Neuron (in vitro differentiated cells): ENCODE measurements around the gene VWC2L.

Source experiments
- H2AFZ ChIP-seq: one replicate; pipeline ENCODE4 v1.6.1; 2013; ENCODE audit warnings: low read depth, mild to moderate bottlenecking, inconsistent platforms, low read length, moderate library complexity
- H3K27me3 ChIP-seq: one replicate; pipeline ENCODE4 v1.6.1; 2013; ENCODE audit warnings: low read length; ENCODE audit not compliant: insufficient read depth
- H3K36me3 ChIP-seq: one replicate; pipeline ENCODE4 v1.6.1; 2013; ENCODE audit warnings: low read length; ENCODE audit not compliant: insufficient read depth
- H3K4me1 ChIP-seq: one replicate; pipeline ENCODE4 v1.6.1; 2013; ENCODE audit warnings: low read length; ENCODE audit not compliant: insufficient read depth
- H3K4me3 ChIP-seq: 2 replicates; pipeline ENCODE4 v1.5.1; 2013; ENCODE audit warnings: mild to moderate bottlenecking, low read length, moderate library complexity
- H3K9me3 ChIP-seq: one replicate; pipeline ENCODE4 v1.6.1; 2013; ENCODE audit warnings: low read length

VWC2L gene

DNA sequence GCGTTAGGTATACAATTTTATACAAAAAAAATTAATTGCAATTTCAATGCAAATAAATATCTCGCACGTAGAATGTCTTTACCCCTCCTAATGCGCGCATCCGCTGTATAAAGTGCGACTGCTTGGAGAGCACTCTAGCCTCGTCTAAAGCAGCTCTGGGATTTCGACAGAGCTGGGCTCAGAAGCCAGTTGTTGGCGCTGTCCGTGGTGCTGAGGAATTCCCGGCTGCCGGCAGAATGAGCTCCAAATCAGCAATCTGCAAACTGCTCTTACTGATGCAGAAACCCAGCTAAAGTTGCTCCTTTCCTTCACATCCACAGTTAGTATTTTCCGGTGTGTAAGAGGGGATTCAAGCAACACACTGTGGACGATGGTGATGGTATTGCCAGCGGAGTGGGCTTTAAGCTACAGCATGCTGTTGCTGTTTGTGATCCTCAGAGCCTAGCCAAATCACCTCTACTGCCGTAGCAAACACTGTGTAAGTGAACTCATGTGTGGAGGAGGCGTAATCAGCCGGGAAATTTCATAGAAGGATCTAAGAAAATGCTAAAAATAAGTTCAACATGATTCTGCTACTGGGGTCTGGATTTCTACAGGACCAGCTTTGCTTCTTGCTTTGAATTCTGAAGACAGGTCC lies at the start of gene VWC2L:
VWC2L (plus strand) TSS at position 137 of the 637 bp plus-strand sequence. CDS start 3,140 bp downstream, outside the sequence.
- H3K4me3 ChIP-seq: peak within 1 kb of the TSS; percentile 16
- no peak within 1 kb of the TSS for H2AFZ ChIP-seq
- H3K4me1 ChIP-seq: peaks cover 12% of the 10 kb centered on the region
- H3K9me3 ChIP-seq: no peaks in the 10 kb centered on the region
- no peaks in the 10 kb centered on the region for H3K27me3 ChIP-seq
- no peaks in the 10 kb centered on the region for H3K36me3 ChIP-seq

DNA sequence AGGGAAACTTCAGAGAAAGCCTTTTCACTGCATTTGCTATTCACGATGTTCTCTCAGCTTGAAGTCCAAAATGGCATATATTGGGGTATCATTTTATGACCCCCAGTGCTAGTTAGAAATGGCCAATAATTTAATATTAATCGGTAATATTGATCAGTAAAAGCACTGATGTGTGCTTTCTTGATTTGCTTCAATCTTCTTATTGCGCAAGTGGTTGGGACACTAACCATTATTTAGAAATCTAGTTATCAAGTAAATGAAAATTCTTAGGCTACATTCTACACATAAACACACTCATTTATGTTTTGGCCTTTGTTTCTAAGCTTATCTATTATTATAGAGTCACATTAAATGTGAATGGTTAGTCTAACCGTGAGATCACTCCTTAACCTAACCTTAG lies 49.7 kb upstream of the VWC2L start:
- H3K36me3 ChIP-seq: no peaks in the 10 kb centered on the region
- no peak overlapping the region for H2AFZ ChIP-seq
- H3K4me1 ChIP-seq: no peaks in the 10 kb centered on the region
- H3K9me3 ChIP-seq: peaks cover 3% of the 10 kb centered on the region
- H3K4me3 ChIP-seq: no peak overlapping the region
- H3K27me3 ChIP-seq: no peaks in the 10 kb centered on the region

DNA sequence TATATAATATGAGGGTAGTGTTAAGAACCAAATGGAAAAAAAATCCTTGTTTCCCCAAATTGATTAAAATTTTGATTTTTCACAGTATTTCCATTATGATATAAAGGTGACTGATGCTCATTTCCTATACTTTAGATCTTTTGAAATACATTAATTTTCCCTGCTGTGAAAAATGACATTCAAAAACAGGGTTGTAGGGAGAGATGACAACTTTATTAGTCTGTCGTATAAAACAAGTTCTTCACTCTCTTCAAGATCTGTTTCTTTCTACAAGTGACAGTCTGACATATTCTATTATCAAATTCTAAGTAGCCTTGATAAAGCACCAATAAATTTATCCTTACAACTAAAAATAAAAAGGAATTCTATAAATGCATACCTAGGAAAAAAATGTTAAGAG lies 45.3 kb upstream of the VWC2L start:
- Histone ChIP-seq H3K36me3 (no peaks in the 10 kb centered on the region), H3K4me1 (no peaks in the 10 kb centered on the region), H3K27me3 (no peaks in the 10 kb centered on the region), H2AFZ (no peak overlapping the region), H3K9me3 (no peaks in the 10 kb centered on the region), H3K4me3 (no peak overlapping the region)

DNA sequence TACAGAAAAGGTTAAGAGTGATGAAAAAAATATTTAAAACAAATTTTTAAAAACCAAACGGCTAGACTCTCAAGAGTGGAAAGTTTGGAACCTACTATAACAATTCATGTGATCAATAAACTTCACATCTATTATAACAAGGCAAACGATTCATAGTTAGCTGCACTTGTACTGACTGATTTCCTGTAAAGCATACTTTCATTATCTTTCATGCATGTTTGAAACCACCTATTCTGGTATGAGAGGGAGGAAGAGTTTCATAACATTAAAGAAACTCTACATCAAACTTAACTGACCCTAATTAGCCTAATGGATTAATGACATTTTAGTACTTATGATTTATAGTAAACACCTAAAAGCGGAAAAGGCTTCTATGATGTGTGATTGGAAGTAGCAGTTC lies 43.7 kb upstream of the VWC2L start:
- Histone ChIP-seq H3K9me3 (no peaks in the 10 kb centered on the region), H3K4me1 (no peaks in the 10 kb centered on the region), H3K36me3 (no peaks in the 10 kb centered on the region), H3K4me3 (no peak overlapping the region), H2AFZ (no peak overlapping the region), H3K27me3 (no peaks in the 10 kb centered on the region)

DNA sequence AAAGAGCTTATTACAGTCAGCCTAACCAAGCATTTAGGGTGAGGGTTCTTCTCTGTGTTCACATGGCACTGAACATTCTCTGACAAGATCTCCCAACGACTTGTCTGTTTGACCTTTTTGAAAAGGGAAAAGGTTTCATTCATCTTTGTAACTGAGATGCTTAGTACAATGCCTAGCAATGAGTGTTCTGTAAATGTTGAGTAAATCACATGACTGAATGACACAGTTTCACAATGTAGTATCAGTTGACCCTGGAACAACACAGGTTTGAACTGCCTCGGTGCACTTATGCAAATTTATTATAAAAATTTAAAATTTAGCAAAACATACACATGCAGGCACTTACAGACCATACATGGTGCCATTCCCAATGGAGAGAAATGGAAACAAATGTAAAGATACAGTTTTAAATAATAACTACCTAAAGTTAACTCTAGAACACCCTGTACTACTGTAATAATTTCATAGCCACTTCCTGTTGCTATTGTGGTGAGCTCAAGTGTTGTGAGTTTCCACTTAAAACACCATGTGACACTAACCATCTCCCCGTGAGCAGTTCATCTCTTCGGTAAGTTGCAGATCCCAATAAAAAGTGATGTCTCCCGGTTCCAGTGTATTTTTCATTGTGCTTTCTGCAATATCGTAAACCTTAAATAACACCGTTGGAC lies 34.1 kb upstream of the VWC2L start:
- Histone ChIP-seq H3K4me3 (no peak overlapping the region), H3K4me1 (peaks cover 10% of the 10 kb centered on the region), H2AFZ (no peak overlapping the region), H3K9me3 (no peaks in the 10 kb centered on the region), H3K27me3 (no peaks in the 10 kb centered on the region), H3K36me3 (no peaks in the 10 kb centered on the region)

- peaks cover 12% of the 10 kb centered on the region for H3K4me1 ChIP-seq
- no peaks in the 10 kb centered on the region for H3K9me3 ChIP-seq
- H3K27me3 ChIP-seq: no peaks in the 10 kb centered on the region
- H2AFZ ChIP-seq: no peak overlapping the region
- no peak overlapping the region for H3K4me3 ChIP-seq
- H3K36me3 ChIP-seq: no peaks in the 10 kb centered on the region
Measured at GRCh38 chr2:214377286-214377624, 33.6 kb upstream of the VWC2L start.

- Histone ChIP-seq H3K9me3 (no peaks in the 10 kb centered on the region), H3K4me3 (no peak overlapping the region), H3K4me1 (peaks cover 12% of the 10 kb centered on the region), H3K36me3 (no peaks in the 10 kb centered on the region), H3K27me3 (no peaks in the 10 kb centered on the region), H2AFZ (no peak overlapping the region)
Measured at GRCh38 chr2:214378455-214379103, 32.3 kb upstream of the VWC2L start.

- H3K4me1 ChIP-seq: peaks cover 12% of the 10 kb centered on the region
Measured at GRCh38 chr2:214379227-214379626, 31.6 kb upstream of the VWC2L start.

GRCh38 chr2:214380681-214381080 lies 30.2 kb upstream of the VWC2L start:
- Histone ChIP-seq H3K4me3 (no peak overlapping the region), H2AFZ (no peak overlapping the region), H3K36me3 (no peaks in the 10 kb centered on the region)

More at GRCh38 chr2:214379227-214379626, 31.6 kb upstream of the VWC2L start:
- Histone ChIP-seq H3K36me3 (no peaks in the 10 kb centered on the region), H2AFZ (no peak overlapping the region), H3K27me3 (no peaks in the 10 kb centered on the region), H3K9me3 (no peaks in the 10 kb centered on the region), H3K4me3 (no peak overlapping the region)

DNA sequence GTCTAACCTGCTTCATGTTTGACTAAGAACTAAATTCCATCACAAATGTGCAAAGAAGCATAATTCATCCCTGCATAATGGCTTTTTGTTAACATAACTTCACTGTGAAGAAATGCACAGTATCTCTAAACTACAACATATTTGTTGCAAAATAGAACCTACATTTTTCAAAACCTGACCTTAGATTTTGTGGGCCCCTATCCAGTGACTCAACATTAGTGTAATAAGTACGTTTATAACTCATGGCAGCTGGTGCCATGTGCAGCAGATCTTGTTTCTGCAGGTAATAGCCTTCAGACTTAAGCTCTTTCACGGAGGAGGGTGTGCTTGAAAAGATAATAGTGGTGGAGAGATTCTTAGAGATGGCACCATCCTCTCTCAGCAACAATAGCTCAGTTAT lies 28.6 kb upstream of the VWC2L start:
- Histone ChIP-seq H3K4me3 (no peak overlapping the region), H2AFZ (no peak overlapping the region), H3K9me3 (no peaks in the 10 kb centered on the region), H3K36me3 (no peaks in the 10 kb centered on the region), H3K4me1 (peaks cover 2% of the 10 kb centered on the region), H3K27me3 (no peaks in the 10 kb centered on the region)

More at GRCh38 chr2:214380681-214381080, 30.2 kb upstream of the VWC2L start:
- no peaks in the 10 kb centered on the region for H3K27me3 ChIP-seq
- no peaks in the 10 kb centered on the region for H3K9me3 ChIP-seq
- peaks cover 12% of the 10 kb centered on the region for H3K4me1 ChIP-seq

GRCh38 chr2:214386720-214387119 lies 24.1 kb upstream of the VWC2L start:
- H3K9me3 ChIP-seq: no peaks in the 10 kb centered on the region
- H3K4me1 ChIP-seq: peaks cover 2% of the 10 kb centered on the region
- H3K27me3 ChIP-seq: no peaks in the 10 kb centered on the region
- H3K36me3 ChIP-seq: no peaks in the 10 kb centered on the region
- no peak overlapping the region for H2AFZ ChIP-seq
- no peak overlapping the region for H3K4me3 ChIP-seq

GRCh38 chr2:214389334-214389733 lies 21.5 kb upstream of the VWC2L start:
- Histone ChIP-seq H3K27me3 (no peaks in the 10 kb centered on the region), H3K36me3 (no peaks in the 10 kb centered on the region), H3K9me3 (no peaks in the 10 kb centered on the region), H3K4me1 (no peaks in the 10 kb centered on the region), H3K4me3 (no peak overlapping the region), H2AFZ (no peak overlapping the region)

GRCh38 chr2:214393796-214394195 lies 17.1 kb upstream of the VWC2L start:
- Histone ChIP-seq H3K27me3 (no peaks in the 10 kb centered on the region), H3K9me3 (no peaks in the 10 kb centered on the region), H3K4me3 (no peak overlapping the region), H2AFZ (no peak overlapping the region), H3K36me3 (no peaks in the 10 kb centered on the region), H3K4me1 (no peaks in the 10 kb centered on the region)
